Activated CD4-positive, alpha-beta T cell treated with anti-CD3 and anti-CD28 coated beads for 24 hours (primary cell): ENCODE measurements around the gene MIB2.
A peak's percentile ranks its signal among the peaks of the same experiment; 100 is the strongest.
"Not testable (repeated sequence)": the region's sequence is repeated elsewhere in the genome, so short reads cannot be mapped to it uniquely, and the experiment has no call there.

Source experiments
- DNase-seq, 2 donors: peaks; one replicate each; pipeline ENCODE4 v3.0.0-alpha.2; 2020; ENCODE audit warnings: low read depth in 2 of 2

MIB2 gene

GRCh38 chr1:1615256-1616044, at the start of gene MIB2:
MIB2 (plus strand) TSS chr1:1615500; CDS start chr1:1623453, 7,953 bp downstream.
- peak; percentile 94 to 95 for DNase-seq

GRCh38 chr1:1567152-1567875, 48.0 kb upstream of the MIB2 start:
- DNase-seq: no peak

DNA sequence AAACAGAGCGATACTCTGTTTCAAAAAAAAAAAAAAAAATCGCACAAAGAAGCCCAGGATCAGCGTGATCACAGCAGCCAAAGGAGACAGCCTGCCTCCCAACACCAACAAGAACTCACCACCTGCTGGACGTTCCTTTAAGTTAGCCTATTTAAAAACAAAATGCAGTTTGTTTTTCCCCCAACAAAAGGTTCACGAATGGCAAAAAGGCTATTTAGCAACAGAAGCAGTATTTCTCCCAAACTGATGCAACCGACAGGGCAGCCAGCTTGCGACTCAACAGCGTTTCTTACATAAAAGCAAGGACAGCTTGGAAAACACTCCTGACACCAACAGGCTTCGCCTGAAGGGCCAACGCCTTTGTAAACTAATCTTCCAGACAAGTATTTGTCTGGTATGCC, 47.4 kb upstream of the MIB2 start:
- DNase-seq: no peak

GRCh38 chr1:1569341-1569740, 46.0 kb upstream of the MIB2 start:
- DNase-seq: no peak

DNA sequence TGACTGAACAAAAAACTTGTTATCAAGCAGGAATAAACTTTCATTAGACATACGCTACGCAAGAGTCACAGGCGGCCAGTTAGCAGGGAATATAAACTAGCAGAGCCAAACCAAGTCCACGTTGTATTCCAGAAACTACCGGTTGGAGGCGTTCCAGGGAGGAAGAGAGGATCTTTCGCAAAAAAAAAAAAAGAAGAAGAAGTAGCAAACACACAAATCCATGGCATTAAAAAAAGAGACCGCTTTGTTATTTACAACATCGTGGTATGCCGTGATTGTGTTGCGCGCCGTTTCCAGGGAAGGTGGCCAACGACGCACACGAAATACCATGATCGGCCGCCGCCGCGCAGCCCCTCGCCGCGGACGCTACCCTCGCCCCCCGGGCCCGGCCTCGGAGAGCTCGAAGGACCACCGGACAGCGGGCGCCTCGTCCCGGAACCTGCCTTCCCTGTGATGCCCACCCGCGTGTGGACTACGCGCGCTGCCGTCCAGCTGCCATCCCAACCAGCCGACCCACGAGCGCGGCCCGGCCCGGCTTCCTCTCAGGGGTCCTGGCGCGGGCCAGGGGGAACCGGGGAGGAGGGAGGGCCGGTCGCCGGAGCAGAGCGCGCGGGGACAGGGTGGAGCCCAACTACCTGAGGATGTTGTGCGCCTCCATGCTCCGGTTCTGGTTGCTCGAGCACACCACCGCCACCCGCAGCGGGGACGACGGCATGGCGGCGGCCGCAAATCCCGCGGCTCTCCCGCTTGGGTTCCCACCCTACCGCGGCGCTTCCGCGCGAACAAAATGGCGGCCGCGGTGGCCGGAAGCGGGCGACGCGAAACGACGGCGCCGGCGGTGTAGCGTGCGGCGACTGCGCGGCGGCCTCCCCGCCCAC, 41.2 kb upstream of the MIB2 start:
- peak; percentile 10 to 49 for DNase-seq

DNA sequence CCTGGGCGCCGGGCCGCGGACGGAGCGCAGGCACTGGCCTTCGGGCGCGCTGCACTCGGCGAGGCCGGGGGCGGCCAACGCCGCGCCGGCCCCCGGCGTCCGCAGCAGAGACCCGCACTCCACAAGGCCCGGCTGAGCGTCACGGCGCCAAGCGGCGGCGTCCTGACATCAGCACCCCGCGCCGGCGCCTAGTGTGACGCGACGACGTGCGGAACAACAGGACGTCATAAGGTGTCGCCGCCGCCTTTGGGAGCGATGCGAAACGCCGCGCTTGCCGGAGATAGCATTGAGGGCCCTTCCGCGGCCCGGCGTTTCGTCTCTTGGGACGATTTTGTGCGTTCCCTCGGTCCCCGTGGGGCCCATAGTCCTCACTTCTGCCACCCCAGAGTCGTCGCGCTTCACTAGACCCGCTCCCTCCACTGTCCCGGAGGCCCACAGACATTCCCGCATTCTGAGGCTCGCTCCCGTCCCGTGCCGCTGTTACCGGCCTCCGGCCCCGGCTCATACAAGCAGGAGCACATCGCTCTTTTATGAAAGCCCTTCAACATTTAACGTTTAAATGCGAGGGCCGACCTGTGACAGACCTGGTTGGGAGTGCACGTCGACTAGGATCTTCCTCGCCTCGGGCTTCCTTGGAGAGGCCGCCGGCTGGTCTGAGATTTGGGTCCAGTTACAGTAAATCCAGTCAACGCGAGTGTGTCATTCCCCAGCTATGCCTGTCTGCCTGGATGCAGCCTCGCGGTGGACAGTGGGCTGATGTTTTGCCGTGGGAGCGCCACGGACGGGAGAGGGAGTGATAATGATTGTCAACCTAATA, 40.4 kb upstream of the MIB2 start, which contains the start of gene SSU72:
Gene SSU72 (minus strand): TSS at position 143 of the 817 bp plus-strand sequence. CDS start 306 bp downstream, outside the sequence.
- DNase-seq: peak; percentile 83 to 89

- no peak for DNase-seq
Observed at GRCh38 chr1:1577367-1578011, 37.8 kb upstream of the MIB2 start.

DNA sequence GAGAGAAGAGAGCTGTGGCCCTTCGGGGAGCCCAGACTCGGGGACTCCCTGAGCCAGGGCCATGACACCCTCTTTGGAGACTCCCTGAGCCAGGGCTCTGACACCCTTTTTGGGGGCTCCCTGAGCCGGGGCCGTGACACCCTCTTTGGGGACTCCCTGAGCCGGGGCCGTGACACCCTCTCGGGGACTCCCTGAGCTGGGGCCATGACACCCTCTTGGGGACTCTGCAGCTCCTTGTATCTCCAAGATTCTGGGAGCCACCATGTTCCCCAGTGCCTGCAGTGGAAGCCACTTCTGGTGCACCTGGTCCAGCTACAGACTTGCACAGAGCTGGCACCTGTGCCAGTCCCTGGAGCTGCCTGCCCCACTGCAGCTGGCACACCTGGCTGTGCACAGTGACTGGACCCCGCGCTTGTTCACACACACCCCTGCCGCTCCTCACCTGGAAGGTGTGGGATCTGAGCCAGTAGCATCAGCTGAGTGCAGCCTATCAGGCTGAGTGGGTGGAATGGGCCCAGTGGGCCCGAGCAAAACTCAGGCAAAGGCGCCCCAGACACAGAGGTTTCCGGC, 36.8 kb upstream of the MIB2 start:
- DNase-seq: no peak

- no peak for DNase-seq
Observed at GRCh38 chr1:1582585-1583346, 32.5 kb upstream of the MIB2 start.

GRCh38 chr1:1583347-1584010, 31.8 kb upstream of the MIB2 start:
- DNase-seq: no peak

DNA sequence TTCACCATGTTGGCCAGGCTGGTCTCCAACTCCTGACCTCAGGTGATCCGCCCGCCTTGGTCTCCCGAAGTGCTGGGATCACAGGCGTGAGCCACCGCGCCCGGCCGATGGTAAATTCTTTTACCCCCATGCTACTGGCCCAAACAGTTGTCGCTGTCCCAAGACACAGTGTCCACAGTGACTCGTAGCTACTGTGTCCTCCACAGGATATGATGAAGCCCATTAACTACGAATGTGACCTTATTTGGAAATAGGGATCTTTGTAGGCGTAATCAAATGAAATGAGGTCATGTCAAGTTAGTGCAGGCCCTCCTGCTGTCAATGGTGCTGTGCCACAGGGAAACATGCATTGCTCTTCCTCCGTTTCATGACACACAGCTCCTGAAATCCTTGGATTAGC, 23.8 kb upstream of the MIB2 start:
- DNase-seq: no peak

DNA sequence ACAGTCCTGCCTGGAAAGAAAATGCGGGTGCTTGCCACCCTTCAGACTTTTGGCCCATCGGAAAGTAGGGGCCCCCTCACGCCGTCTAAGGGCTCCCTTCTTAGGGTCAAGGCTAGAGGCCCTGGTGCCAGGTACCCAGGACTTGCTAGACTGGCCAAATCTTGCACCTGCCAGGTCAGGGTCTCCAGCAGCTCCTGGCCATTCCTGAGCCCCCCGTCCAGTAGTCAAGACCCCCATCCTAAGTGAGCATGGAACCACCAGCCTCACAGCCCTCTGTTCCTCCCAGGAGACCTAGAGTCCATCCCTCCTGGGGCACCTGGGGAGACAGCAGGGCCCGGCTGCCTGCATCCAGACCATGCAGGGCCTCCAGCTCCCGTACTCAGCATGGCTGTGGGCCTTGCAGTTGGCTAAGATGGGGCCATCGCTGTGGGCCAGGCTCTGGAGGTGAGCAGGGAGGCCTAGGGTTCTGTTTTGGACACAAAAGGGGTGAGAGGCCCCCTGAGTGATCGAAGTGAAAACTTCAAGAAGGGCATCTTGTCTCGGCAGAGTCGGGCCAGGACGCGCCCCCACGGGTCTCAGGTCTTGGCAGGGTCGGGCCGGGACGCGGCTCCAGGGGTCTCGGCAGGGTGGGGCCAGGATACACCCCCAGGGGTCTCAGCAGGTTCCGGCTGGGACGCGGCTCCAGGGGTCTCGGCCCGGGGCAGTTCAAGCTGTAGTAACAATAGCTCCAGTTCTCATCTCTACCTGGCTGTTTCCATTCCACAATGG, 21.3 kb upstream of the MIB2 start:
- DNase-seq: no peak

- no peak for DNase-seq
Observed at GRCh38 chr1:1594602-1595260, 20.6 kb upstream of the MIB2 start.

DNA sequence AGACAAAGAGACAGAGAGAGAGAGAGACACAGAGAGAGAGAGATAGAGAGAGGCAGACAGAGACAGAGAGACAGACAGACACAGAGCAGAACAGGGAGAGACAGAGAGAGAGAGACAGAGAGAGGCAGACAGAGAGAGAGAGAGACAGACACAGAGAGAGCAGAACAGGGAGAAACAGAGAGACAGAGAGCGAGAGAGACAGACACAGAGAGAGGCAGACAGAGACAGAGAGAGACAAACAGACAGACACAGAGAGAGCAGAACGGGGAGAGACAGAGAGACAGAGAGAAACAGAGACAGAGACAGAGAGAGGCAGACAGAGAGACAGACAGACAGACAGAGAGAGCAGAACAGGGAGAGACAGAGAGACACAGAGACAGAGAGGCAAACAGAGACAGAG, 20.0 kb upstream of the MIB2 start:
- DNase-seq: not testable (repeated sequence)

DNA sequence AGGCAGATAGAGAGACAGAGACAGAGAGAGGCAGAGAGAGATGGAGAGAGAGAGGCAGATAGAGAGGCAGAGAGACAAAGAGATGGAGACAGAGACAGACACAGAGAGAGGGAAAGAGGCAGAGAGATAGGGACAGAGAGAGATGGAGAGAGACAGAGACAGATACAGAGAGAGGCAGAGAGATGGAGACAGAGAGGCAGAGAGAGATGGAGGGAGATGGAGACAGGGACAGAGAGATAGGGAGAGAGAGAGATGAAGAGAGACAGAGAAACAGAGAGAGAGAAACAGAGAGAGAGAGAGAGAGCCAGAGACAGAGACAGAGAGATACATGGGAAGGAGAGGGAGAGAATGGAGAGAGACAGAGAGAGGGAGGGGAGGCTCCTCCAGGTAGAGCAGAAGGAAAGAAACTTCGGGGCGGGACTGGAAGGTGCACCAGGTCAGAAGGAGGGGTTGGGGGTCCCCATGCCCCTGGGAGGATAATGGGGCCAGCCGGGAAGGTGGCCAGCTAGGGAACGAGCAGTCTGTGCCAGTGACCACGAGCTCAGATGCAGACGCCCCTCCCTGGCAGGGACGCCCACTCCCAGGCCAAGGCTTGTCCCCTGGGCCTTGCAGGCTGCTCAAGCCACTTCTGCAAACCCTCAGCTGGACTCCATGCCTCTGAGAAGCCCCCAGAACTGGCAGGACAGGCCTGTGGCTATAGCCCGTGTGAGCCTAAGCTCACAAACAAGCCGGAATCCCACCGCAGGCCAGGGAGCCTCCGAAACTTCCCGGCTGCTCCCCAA, 18.6 kb upstream of the MIB2 start:
- DNase-seq: no peak

- DNase-seq: no peak
Observed at GRCh38 chr1:1597275-1597930, 17.9 kb upstream of the MIB2 start.
